Vagina (tissue), 2 donors: ENCODE results near the gene PERM1. TPM values are rescaled to one million over a fixed set of nuclear protein-coding genes. Genes with fewer than 3 reads are reported as not detected.
"Not testable (repeated sequence)": the region's sequence is repeated elsewhere in the genome, so short reads cannot be mapped to it uniquely, and the experiment has no call there.

Experiments used
- DNase-seq, 2 donors: peaks; one replicate each; pipeline ENCODE4 v3.0.0-alpha.2; 2017; ENCODE audit errors: extremely low spot score in 2 of 2
- H3K27ac ChIP-seq: fragments of 200-600 bp; sonication (generic); one replicate; pipeline ENCODE4 v1.5.1; 2019
- H3K27me3 ChIP-seq: fragments of 200-600 bp; sonication (generic); one replicate; pipeline ENCODE4 v1.5.1; 2019
- H3K36me3 ChIP-seq, 2 donors: fragments of 200-600 bp; sonication (generic); one replicate each; pipeline ENCODE4 v1.5.1; 2017 to 2019
- H3K4me1 ChIP-seq: fragments of 200-600 bp; sonication (generic); one replicate; pipeline ENCODE4 v1.5.1; 2019
- H3K4me3 ChIP-seq, 2 donors: fragments of 200-600 bp; sonication (generic); 1 replicate in 1 of 2; 2 replicates in 1 of 2; pipeline ENCODE4 v1.5.1; 2016 to 2019
- H3K9me3 ChIP-seq: fragments of 200-600 bp; sonication (generic); one replicate; pipeline ENCODE4 v1.5.1; 2019
- POLR2A ChIP-seq, 2 donors: fragments of 450-650 bp; IDR thresholded peaks; one replicate each; pipeline ENCODE4 v1.6.1; 2017; ENCODE audit warnings: antibody characterized with exemption in 2 of 2, mild to moderate bottlenecking in 2 of 2, moderate library complexity in 2 of 2
- POLR2AphosphoS5 ChIP-seq, 2 donors: sonication (generic); formaldehyde crosslinking; IDR thresholded peaks; one replicate each; pipeline ENCODE4 v1.9.0; 2017; ENCODE audit warnings: antibody characterized with exemption in 2 of 2, mild to moderate bottlenecking in 2 of 2, low read depth in 1 of 2; ENCODE audit not compliant: insufficient read depth in 1 of 2
- intact Hi-C: fragments of 100-400 bp; cut with DNase I; formaldehyde crosslinking; loops from one replicate; pipeline ENCODE4 v1.15.1; 2023
- total RNA-seq: library from RNA; depleted of rRNA; stranded (reverse); fragments of >200 nt; gene quantifications from one replicate; pipeline ENCODE4 v1.2.3, GENCODE V29; 2016
- TF ChIP-seq, protein P1 (sequence below), 3 experiments: fragments of 450-650 bp in 2 of 3; fragments of 200-600 bp in 1 of 3; sonication (generic) in 1 of 3; IDR thresholded peaks; one replicate each; pipeline ENCODE4 v1.5.1; 2017 to 2019; ENCODE audit warnings: antibody characterized with exemption in 3 of 3, mild to moderate bottlenecking in 2 of 3, moderate library complexity in 2 of 3

Gene PERM1
- total RNA-seq, 1 donor from 2014 or later: not detected

DNA sequence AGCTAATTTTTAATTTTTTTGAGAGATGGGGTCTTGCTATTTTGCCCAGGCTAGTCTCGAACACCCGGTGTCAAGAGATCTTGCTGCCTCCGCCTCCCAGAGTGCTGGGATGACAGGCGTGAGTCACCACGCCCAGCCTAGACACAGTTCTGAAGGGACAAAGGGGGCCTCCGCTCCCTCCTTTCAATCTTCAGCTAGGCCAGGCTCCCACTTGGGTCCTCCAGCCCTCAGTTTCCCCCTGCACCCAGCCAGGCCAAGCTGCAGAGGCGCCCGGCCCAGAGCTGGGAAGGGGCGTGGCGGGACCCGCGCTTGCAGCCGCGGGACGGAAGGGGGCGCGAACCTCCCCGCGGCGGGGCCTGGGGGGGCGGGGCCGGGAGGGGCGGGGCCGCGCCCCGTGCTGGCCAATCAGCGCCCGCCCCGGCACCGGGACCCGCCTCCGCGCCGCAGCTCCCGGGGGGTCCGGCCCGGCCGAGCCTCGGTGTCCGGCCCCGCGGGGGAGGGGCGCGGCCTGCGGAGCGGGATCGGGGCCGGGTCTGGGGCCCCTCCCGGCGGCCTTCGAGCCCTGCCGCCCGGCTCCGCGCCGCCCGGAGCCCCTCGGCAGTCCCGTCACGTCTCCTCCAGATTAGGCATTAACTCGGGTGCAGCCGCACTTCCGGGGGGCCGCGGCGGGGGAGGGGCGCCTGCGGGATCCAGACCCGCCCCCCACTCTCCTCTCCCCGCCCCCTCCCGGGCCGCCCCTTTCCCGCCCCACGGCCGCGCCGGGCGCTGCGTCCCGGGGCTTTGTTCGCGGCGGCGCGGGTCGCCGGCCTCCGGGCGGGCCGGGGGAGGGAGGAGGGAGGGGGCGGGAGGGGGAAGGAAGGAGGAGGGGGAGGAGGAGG, 37.5 kb upstream of the PERM1 start:
- intact Hi-C loops: no loop called here
- H3K4me1 ChIP-seq: peaks cover 39% of the 10 kb centered on the region
- peak overlapping the region; percentile 57 to 88 for H3K4me3 ChIP-seq
- TF ChIP-seq POLR2AphosphoS5 (IDR thresholded peaks at IDR 0.05; ENCODE audit: insufficient read depth in 1 of 2, low read depth in 1 of 2) (peak in 1 of 2 donors; percentile 28), POLR2A (IDR thresholded peaks at IDR 0.05) (no peak)
- TF ChIP-seq, protein P1, sequence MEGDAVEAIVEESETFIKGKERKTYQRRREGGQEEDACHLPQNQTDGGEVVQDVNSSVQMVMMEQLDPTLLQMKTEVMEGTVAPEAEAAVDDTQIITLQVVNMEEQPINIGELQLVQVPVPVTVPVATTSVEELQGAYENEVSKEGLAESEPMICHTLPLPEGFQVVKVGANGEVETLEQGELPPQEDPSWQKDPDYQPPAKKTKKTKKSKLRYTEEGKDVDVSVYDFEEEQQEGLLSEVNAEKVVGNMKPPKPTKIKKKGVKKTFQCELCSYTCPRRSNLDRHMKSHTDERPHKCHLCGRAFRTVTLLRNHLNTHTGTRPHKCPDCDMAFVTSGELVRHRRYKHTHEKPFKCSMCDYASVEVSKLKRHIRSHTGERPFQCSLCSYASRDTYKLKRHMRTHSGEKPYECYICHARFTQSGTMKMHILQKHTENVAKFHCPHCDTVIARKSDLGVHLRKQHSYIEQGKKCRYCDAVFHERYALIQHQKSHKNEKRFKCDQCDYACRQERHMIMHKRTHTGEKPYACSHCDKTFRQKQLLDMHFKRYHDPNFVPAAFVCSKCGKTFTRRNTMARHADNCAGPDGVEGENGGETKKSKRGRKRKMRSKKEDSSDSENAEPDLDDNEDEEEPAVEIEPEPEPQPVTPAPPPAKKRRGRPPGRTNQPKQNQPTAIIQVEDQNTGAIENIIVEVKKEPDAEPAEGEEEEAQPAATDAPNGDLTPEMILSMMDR (IDR thresholded peaks at IDR 0.05): peak; percentile 9 to 47 (median 11)
- peak overlapping the region; percentile 95 for H3K27ac ChIP-seq
- DNase-seq: no peak
- no peaks in the 10 kb centered on the region for H3K9me3 ChIP-seq
- H3K36me3 ChIP-seq: no peaks in the 10 kb centered on the region
- H3K27me3 ChIP-seq: no peaks in the 10 kb centered on the region

DNA sequence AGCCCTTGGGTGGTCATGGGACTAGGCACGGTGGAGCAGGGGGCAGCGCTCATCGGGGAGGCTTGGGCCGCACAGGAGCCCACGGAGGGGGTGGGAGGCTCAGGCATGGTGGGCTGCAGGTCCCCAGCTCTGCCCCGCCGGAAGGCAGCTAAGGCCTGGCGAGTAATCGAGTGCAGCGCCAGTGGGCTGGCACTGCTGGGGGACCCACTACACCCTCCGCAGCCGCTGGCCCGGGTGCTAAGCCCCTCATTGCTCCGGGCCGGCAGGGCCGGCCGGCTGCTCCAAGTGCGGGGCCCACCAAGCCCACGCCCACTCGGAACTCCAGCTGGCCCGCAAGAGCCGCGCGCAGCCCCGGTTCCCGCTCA, 36.4 kb upstream of the PERM1 start:
- H3K36me3 ChIP-seq, H3K27ac ChIP-seq, H3K4me3 ChIP-seq, H3K9me3 ChIP-seq, H3K27me3 ChIP-seq, DNase-seq, intact Hi-C loops: not testable (repeated sequence)
- peaks cover 39% of the 10 kb centered on the region for H3K4me1 ChIP-seq

- H3K27ac ChIP-seq, H3K4me3 ChIP-seq, intact Hi-C loops, DNase-seq, H3K9me3 ChIP-seq, H3K36me3 ChIP-seq, H3K27me3 ChIP-seq: not testable (repeated sequence)
- peaks cover 41% of the 10 kb centered on the region for H3K4me1 ChIP-seq
Measured at GRCh38 chr1:1017397-1018320, 35.8 kb upstream of the PERM1 start.

DNA sequence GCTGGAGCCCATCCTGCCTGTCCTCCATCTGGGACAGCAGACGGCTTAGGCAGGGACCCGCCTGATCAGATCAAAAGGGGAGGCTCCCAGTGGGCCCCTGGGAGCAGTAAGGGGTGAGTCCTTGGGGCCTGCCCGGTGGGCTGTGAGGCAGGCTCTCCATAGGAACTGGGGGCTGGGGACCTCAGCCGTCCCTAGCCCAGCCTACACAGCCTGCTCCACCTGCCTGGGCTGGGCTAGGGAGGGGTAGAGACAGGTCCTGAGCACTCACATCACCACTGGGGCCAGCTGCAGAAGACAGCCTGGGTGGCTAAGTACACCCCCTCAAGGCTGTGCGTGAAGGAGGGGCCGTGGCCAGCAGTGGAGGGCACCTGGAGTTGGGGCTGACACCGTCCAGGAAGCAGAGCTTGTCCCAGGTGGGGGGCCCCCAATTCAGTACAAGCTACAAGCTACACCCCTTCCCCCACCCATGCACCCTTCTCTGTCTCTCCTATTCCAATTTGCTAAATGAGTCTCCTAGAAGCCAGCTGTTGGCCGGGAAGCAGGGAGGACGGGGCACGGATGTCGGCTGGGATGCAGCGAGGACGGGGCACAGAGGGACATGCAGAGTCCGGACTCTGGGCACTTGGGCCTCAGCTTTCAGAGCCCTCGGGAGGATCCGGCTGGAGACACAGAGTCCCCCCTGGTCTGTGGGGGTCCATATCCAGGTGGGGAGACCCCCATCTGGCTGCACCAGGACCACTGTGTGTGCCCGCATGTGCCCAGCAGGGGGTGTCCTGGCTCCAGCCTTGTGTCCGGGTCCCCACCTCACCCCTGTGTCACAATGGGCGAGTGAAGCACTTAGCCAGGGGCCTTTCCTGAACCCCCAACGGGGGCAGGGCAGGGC, 33.1 kb upstream of the PERM1 start:
- TF ChIP-seq POLR2A (IDR thresholded peaks at IDR 0.05) (no peak), POLR2AphosphoS5 (IDR thresholded peaks at IDR 0.05; ENCODE audit: insufficient read depth in 1 of 2, low read depth in 1 of 2) (no peak)
- TF ChIP-seq, protein P1 (IDR thresholded peaks at IDR 0.05): no peak
- Histone ChIP-seq H3K4me3 (no peak overlapping the region), H3K9me3 (no peaks in the 10 kb centered on the region), H3K4me1 (peaks cover 28% of the 10 kb centered on the region), H3K36me3 (no peaks in the 10 kb centered on the region), H3K27me3 (no peaks in the 10 kb centered on the region), H3K27ac (peak overlapping the region; percentile 84)
- no peak for DNase-seq
- intact Hi-C loops: no loop called here

DNA sequence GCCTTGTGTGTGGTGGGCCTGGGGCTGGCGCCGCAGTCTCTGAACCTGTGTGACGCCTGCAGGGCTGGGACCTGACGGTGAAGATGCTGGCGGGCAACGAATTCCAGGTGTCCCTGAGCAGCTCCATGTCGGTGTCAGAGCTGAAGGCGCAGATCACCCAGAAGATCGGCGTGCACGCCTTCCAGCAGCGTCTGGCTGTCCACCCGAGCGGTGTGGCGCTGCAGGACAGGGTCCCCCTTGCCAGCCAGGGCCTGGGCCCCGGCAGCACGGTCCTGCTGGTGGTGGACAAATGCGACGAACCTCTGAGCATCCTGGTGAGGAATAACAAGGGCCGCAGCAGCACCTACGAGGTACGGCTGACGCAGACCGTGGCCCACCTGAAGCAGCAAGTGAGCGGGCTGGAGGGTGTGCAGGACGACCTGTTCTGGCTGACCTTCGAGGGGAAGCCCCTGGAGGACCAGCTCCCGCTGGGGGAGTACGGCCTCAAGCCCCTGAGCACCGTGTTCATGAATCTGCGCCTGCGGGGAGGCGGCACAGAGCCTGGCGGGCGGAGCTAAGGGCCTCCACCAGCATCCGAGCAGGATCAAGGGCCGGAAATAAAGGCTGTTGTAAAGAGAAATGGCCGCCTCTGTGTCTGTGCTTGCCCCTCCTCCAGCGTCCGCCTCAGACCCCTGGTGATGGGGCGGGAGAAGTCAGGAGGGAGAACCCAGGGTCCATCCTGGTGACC, 32.2 kb upstream of the PERM1 start:
- intact Hi-C loops: no loop called here

More for the DNA sequence above, 32.2 kb upstream of the PERM1 start:
- Histone ChIP-seq H3K27ac (peak overlapping the region; percentile 84), H3K9me3 (no peaks in the 10 kb centered on the region), H3K36me3 (no peaks in the 10 kb centered on the region), H3K4me1 (peaks cover 26% of the 10 kb centered on the region), H3K27me3 (no peaks in the 10 kb centered on the region), H3K4me3 (peak overlapping the region; percentile 66 to 88)
- TF ChIP-seq, protein P1 (IDR thresholded peaks at IDR 0.05): no peak
- DNase-seq: no peak
